ENCODE measurements around the gene MAP7. TPM values are rescaled to one million over a fixed set of nuclear protein-coding genes. Genes with fewer than 3 reads are reported as not detected.

MAP7 gene
- total RNA-seq, 1 donor from 2014 or later: 0.35 TPM

- no peak for DNase-seq
- Mint-ChIP-seq H3K9me3 (no peaks in the 10 kb centered on the region), H3K27ac (no peak overlapping the region), H3K36me3 (ENCODE audit: low read depth) (peaks cover 2% of the 10 kb centered on the region), H3K4me1 (peaks cover 8% of the 10 kb centered on the region), H3K4me3 (no peak overlapping the region), H3K27me3 (no peaks in the 10 kb centered on the region)
- ChIA-PET POLR2A (no interaction called here), CTCF (no interaction called here)
- TF ChIP-seq, protein P1, sequence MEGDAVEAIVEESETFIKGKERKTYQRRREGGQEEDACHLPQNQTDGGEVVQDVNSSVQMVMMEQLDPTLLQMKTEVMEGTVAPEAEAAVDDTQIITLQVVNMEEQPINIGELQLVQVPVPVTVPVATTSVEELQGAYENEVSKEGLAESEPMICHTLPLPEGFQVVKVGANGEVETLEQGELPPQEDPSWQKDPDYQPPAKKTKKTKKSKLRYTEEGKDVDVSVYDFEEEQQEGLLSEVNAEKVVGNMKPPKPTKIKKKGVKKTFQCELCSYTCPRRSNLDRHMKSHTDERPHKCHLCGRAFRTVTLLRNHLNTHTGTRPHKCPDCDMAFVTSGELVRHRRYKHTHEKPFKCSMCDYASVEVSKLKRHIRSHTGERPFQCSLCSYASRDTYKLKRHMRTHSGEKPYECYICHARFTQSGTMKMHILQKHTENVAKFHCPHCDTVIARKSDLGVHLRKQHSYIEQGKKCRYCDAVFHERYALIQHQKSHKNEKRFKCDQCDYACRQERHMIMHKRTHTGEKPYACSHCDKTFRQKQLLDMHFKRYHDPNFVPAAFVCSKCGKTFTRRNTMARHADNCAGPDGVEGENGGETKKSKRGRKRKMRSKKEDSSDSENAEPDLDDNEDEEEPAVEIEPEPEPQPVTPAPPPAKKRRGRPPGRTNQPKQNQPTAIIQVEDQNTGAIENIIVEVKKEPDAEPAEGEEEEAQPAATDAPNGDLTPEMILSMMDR (IDR thresholded peaks at IDR 0.05): no peak
- intact Hi-C loops (cut with micrococcal nuclease): no loop called here
- no peak for ATAC-seq (ENCODE audit: low read depth)
Observed at GRCh38 chr6:136360783-136361182, 189.4 kb downstream of the MAP7 start.

GRCh38 chr6:136359851-136360250 is 190.4 kb downstream of the MAP7 start:
- Mint-ChIP-seq H3K36me3 (ENCODE audit: low read depth) (peaks cover 2% of the 10 kb centered on the region), H3K4me3 (no peak overlapping the region), H3K27me3 (no peaks in the 10 kb centered on the region), H3K4me1 (no peaks in the 10 kb centered on the region), H3K9me3 (no peaks in the 10 kb centered on the region), H3K27ac (no peak overlapping the region)
- ChIA-PET CTCF (interaction anchor here (0.7 kb wide), 1 partner anchor 14 kb away, joined by 3 read pairs; no protein-coding TSS in a partner anchor), POLR2A (no interaction called here)
- DNase-seq: no peak
- intact Hi-C loops (cut with micrococcal nuclease): no loop called here
- ATAC-seq (ENCODE audit: low read depth): no peak
- TF ChIP-seq, protein P1 (IDR thresholded peaks at IDR 0.05): no peak

GRCh38 chr6:136351518-136352110 is 198.6 kb downstream of the MAP7 start:
- TF ChIP-seq, protein P1 (IDR thresholded peaks at IDR 0.05): no peak
- Mint-ChIP-seq H3K4me3 (no peak overlapping the region), H3K27me3 (peaks cover 1% of the 10 kb centered on the region), H3K27ac (no peak overlapping the region), H3K36me3 (ENCODE audit: low read depth) (no peaks in the 10 kb centered on the region), H3K4me1 (no peaks in the 10 kb centered on the region), H3K9me3 (no peaks in the 10 kb centered on the region)
- no peak for DNase-seq
- CTCF ChIA-PET: no interaction called here
- POLR2A ChIA-PET: no interaction called here
- intact Hi-C loops (cut with micrococcal nuclease): no loop called here
- ATAC-seq (ENCODE audit: low read depth): no peak

DNA sequence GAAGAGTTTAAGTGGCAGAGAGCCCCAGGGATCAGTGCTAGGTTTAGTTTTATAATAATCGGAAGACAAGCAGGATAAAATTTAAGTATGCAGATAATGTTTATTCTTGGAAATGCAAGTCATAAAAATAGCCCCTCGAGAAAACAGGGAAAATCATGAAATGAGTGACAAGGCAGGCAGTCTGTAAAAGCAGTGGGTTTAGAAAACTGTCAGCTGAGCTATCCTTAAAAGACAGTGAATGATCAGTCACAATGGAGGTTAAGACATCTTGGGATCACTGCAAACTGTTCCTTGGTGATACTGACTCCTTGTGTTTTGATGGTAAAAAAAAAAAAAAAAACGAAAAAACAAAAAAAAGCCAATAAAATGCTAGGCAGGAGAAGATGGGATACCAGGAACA is 199.3 kb downstream of the MAP7 start:
- CTCF ChIA-PET: no interaction called here
- no peaks in the 10 kb centered on the region for H3K9me3 Mint-ChIP-seq
- H3K36me3 Mint-ChIP-seq (ENCODE audit: low read depth): no peaks in the 10 kb centered on the region
- no peak overlapping the region for H3K4me3 Mint-ChIP-seq
- H3K4me1 Mint-ChIP-seq: no peaks in the 10 kb centered on the region
- H3K27ac Mint-ChIP-seq: no peak overlapping the region
- POLR2A ChIA-PET: no interaction called here
- ATAC-seq (ENCODE audit: low read depth): no peak
- TF ChIP-seq, protein P1 (IDR thresholded peaks at IDR 0.05): no peak
- peaks cover 1% of the 10 kb centered on the region for H3K27me3 Mint-ChIP-seq
- no peak for DNase-seq
- intact Hi-C loops (cut with micrococcal nuclease): no loop called here

- Mint-ChIP-seq H3K27me3 (peaks cover 1% of the 10 kb centered on the region), H3K27ac (no peak overlapping the region), H3K4me3 (no peak overlapping the region), H3K36me3 (ENCODE audit: low read depth) (no peaks in the 10 kb centered on the region), H3K4me1 (no peaks in the 10 kb centered on the region), H3K9me3 (no peaks in the 10 kb centered on the region)
- no peak for ATAC-seq (ENCODE audit: low read depth)
- TF ChIP-seq, protein P1 (IDR thresholded peaks at IDR 0.05): no peak
- POLR2A ChIA-PET: no interaction called here
- intact Hi-C loops (cut with micrococcal nuclease): no loop called here
- CTCF ChIA-PET: no interaction called here
- no peak for DNase-seq
Observed at GRCh38 chr6:136347847-136348246, 202.4 kb downstream of the MAP7 start.

All from activated B cell treated with CpG ODN at 0.5 μM for 24 hours (primary cell).